ENCODE measurements around the gene LAMC3. TPM values are rescaled to one million over a fixed set of nuclear protein-coding genes. Genes with fewer than 3 reads are reported as not detected.

Gene LAMC3
- total and polyA plus RNA-seq, 3 donors from 2014 or later: 35.9 to 136 (median 86.3) TPM

DNA sequence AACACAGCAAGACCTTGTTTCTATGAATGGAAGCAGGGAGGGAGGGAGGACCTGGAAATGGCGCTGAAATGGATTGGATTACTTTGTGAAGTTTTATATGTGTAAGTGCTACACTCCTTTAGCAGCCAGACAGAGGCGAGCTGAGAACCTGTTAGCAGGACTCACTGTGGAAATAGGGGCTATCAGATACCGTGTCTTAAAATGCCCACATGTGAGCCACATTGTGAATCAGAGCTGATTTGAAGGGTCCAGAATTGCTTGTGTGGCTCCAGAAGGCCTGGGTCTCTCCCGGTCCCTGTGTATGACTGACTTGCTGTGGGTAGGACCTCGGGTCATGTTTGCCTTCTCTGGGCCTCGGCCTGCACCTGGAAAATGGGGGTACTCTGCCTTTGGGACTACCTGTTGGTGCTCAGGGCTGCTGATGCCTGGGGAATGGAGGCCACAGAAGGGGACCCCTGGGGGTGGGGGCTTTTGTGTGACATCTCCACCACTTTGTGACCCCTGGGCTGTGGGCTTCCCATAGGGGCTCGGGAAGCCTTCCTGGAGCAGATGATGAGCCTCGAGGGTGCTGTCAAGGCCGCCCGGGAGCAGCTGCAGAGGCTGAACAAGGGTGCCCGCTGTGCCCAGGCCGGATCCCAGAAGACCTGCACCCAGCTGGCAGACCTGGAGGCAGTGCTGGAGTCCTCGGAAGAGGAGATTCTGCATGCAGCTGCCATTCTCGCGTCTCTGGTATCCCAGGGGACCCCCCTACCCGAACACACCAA, 63.3 kb downstream of the LAMC3 start:
- intact Hi-C loops (cut with DNase I; ENCODE audit: low total_unique reads): no loop called here
- no peak for DNase-seq
- WGBS, 2 donors: 86 to 89% methylated on average over 8 to 14 of the region's 16 CpGs
- Histone ChIP-seq H3K27ac (no peak overlapping the region), H3K9me3 (no peaks in the 10 kb centered on the region), H3K4me3 (no peak overlapping the region), H3K27me3 (no peaks in the 10 kb centered on the region), H3K36me3 (ENCODE audit: low read depth, missing control alignments) (no peaks in the 10 kb centered on the region), H3K4me1 (no peaks in the 10 kb centered on the region)
- TF ChIP-seq, protein P1, sequence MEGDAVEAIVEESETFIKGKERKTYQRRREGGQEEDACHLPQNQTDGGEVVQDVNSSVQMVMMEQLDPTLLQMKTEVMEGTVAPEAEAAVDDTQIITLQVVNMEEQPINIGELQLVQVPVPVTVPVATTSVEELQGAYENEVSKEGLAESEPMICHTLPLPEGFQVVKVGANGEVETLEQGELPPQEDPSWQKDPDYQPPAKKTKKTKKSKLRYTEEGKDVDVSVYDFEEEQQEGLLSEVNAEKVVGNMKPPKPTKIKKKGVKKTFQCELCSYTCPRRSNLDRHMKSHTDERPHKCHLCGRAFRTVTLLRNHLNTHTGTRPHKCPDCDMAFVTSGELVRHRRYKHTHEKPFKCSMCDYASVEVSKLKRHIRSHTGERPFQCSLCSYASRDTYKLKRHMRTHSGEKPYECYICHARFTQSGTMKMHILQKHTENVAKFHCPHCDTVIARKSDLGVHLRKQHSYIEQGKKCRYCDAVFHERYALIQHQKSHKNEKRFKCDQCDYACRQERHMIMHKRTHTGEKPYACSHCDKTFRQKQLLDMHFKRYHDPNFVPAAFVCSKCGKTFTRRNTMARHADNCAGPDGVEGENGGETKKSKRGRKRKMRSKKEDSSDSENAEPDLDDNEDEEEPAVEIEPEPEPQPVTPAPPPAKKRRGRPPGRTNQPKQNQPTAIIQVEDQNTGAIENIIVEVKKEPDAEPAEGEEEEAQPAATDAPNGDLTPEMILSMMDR (IDR thresholded peaks at IDR 0.05): no peak
- TF ChIP-seq POLR2A (IDR thresholded peaks at IDR 0.05): no peak

DNA sequence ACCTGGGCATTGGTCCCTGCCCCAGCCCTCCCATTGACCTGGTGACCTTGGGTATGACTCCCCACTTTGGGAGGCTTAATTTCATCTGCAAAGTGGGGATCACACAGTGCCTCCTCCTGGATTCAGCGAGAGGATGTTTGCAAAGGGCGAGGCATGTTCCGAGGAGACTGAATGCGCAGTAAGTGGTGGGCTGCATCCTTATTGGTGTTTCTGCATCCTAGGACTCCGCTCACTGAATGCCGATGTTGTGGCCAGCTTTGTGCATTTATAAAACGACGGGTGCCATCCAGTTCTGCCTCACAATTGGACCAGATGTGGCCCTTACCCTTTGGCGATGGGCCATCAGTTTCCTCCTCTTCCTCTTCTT, 63.9 kb downstream of the LAMC3 start:
- no peak for TF ChIP-seq POLR2A (IDR thresholded peaks at IDR 0.05)
- TF ChIP-seq, protein P1 (IDR thresholded peaks at IDR 0.05): no peak
- no peak for DNase-seq
- H3K9me3 ChIP-seq: no peaks in the 10 kb centered on the region
- no peaks in the 10 kb centered on the region for H3K36me3 ChIP-seq (ENCODE audit: low read depth, missing control alignments)
- no peaks in the 10 kb centered on the region for H3K4me1 ChIP-seq
- intact Hi-C loops (cut with DNase I; ENCODE audit: low total_unique reads): no loop called here
- no peak overlapping the region for H3K27ac ChIP-seq
- no peak overlapping the region for H3K4me3 ChIP-seq
- WGBS, 2 donors: 86 to 91% methylated on average over 8 to 9 of the region's 9 CpGs
- H3K27me3 ChIP-seq: no peaks in the 10 kb centered on the region

DNA sequence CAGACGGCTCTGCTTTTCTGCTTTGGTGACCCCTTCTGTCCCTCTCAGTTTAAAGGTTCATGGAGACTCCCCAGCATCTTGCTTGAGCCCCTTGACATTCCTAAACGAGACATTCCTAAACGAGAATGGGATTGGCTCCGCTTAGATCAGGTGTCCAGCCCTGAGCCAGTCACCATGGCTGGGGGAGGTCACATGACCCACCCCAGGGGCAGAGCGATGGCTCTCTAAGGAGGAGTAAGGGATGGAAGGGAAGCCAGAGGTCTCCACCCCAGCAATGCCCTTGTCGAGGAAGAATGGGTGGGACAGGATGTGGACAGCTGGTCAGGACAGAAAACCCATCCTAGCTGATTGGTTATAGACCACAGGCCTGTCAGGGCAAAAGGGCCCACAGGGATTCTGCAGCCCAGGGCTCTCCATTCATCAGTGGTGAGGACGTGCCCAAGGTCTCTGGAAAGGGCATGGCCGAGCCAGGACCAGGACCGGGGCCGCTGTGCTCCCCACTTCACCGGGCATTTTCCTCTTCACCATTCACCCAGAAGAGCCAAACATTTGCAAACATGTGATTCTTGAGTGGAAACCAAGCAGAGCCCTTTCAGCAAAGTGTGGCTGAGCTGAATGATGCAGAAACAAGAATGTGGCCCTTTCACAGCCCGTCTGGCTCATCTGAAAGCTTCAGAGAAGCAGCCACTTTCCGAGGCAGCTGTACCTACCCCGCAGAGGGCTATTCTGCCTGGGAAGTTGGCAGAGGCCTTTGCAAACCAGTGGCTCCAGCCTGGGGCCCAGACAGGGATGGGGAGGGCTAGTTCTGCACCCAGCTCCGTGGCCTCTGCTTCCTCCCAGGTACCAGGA, 67.6 kb downstream of the LAMC3 start:
- no peak for TF ChIP-seq POLR2A (IDR thresholded peaks at IDR 0.05)
- TF ChIP-seq, protein P1 (IDR thresholded peaks at IDR 0.05): no peak
- 85 to 86% methylated on average over 11 to 15 of the region's 15 CpGs for WGBS, 2 donors
- intact Hi-C loops (cut with DNase I; ENCODE audit: low total_unique reads): no loop called here
- Histone ChIP-seq H3K9me3 (no peaks in the 10 kb centered on the region), H3K4me1 (no peaks in the 10 kb centered on the region), H3K36me3 (ENCODE audit: low read depth, missing control alignments) (no peaks in the 10 kb centered on the region), H3K27me3 (no peaks in the 10 kb centered on the region), H3K27ac (no peak overlapping the region), H3K4me3 (no peak overlapping the region)
- no peak for DNase-seq

DNA sequence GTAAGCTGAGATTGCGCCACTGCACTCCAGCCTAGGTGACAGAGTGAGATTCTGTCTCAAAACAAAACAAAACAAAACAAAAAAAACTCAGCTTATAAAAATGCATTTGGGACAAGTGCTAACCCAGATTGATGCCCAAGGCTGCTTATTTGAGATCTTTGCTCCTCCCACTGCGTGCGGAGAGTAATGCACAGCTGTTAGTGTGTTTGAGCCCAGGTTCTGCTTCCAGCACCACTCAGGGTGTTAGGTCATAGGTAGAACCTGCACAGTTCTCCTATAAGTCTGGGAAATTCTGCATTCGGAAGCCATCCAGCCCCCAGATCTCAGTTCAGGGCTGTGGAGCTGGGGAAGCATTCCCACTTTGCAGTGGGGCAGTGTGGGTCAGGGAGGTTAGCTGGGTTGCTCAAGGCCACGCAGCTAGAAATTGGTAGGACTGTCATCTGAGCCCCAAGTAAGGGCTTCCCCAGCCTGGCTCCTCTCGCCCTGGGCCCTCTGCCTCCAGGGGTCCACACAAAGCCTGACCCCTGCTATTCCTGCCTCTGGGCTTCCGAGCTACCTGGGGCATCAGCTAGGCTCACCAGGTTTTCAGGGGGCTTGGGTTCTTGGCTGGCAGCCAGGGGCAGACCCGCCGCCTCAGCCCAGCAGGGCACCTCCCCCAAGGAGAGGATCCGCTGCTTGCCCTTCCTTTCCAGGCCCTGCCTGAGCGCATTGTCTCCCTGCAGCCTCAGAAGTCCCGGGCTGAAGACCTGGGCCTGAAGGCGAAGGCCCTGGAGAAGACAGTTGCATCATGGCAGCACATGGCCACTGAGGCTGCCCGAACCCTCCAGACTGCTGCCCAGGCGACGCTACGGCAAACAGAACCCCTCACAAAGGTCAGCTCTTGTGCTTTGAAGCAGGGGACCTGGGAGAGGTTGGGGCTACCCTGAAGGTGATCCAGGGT, 69.7 kb downstream of the LAMC3 start:
- 82 to 85% methylated on average over 3 to 17 of the region's 17 CpGs for WGBS, 2 donors
- H3K4me1 ChIP-seq: no peaks in the 10 kb centered on the region
- no peak for DNase-seq
- no peaks in the 10 kb centered on the region for H3K9me3 ChIP-seq
- no peak overlapping the region for H3K27ac ChIP-seq
- no peak overlapping the region for H3K4me3 ChIP-seq
- TF ChIP-seq, protein P1 (IDR thresholded peaks at IDR 0.05): no peak
- no peak for TF ChIP-seq POLR2A (IDR thresholded peaks at IDR 0.05)
- H3K36me3 ChIP-seq (ENCODE audit: low read depth, missing control alignments): no peaks in the 10 kb centered on the region
- H3K27me3 ChIP-seq: no peaks in the 10 kb centered on the region
- intact Hi-C loops (cut with DNase I; ENCODE audit: low total_unique reads): no loop called here

Measured in testis (tissue), 3 donors.